ENCODE results near the gene TMEM41B.
"Not testable (repeated sequence)": the region's sequence is repeated elsewhere in the genome, so short reads cannot be mapped to it uniquely, and the experiment has no call there.

The TMEM41B gene

GRCh38 chr11:9314291-9315077, at the start of gene TMEM41B:
TMEM41B (minus strand) TSS chr11:9314593; CDS start chr11:9314441, 152 bp downstream.
- DNase-seq (ENCODE audit: low read depth): peak; percentile 99

GRCh38 chr11:9362393-9362863, 48.0 kb upstream of the TMEM41B start:
- DNase-seq (ENCODE audit: low read depth): no peak

GRCh38 chr11:9360862-9361622, 46.6 kb upstream of the TMEM41B start:
- DNase-seq (ENCODE audit: low read depth): not testable (repeated sequence)

GRCh38 chr11:9357041-9357440, 42.6 kb upstream of the TMEM41B start:
- DNase-seq (ENCODE audit: low read depth): no peak

GRCh38 chr11:9351321-9351881, 37.0 kb upstream of the TMEM41B start:
- no peak for DNase-seq (ENCODE audit: low read depth)

- not testable (repeated sequence) for DNase-seq (ENCODE audit: low read depth)
Measured at GRCh38 chr11:9347779-9348178, 33.4 kb upstream of the TMEM41B start.

DNA sequence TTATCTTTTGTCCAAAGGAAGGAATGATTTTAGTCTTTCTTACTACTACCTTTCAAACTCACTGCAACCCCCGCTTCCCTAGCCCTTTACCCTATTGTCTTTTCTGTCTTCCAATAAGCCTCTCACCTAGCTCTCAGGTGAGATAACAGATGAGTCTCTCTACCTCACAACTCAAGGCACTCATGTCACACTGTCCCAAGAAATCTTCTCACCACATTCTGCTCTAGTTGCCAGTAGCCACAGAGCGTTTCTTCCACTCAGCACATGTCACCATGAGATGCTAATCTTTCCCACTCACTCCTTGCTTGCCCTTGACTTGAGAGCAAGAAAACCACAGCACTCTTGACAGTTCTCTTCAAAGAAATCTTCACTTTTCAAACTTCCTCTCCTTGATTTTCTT, 32.7 kb upstream of the TMEM41B start:
- DNase-seq (ENCODE audit: low read depth): no peak

- no peak for DNase-seq (ENCODE audit: low read depth)
Measured at GRCh38 chr11:9344061-9344680, 29.8 kb upstream of the TMEM41B start.

DNA sequence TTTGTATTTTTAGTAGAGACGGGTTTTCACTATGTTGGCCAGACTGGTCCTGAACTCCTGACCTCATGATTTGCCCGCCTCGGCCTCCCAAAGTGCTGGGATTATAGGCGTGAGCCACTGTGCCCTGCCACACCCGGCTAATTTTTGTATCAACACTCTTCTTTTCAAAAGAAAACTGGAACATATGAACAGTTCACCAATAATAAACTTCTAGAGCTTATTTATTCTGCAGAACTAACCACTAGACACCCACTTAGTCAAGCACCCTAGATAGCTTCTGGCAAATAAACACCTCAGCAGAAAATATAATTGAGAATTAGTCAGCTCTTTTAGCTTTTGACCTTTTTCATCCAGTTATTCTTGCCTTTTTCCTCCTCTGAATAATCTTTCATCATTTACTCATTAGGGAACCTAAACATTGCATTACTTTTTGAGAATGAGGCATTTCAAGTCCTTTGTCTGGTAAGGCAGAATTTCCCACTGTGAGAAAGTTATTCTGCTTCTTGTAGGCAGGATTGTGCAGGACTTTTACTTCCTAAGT, 27.3 kb upstream of the TMEM41B start:
- no peak for DNase-seq (ENCODE audit: low read depth)

DNA sequence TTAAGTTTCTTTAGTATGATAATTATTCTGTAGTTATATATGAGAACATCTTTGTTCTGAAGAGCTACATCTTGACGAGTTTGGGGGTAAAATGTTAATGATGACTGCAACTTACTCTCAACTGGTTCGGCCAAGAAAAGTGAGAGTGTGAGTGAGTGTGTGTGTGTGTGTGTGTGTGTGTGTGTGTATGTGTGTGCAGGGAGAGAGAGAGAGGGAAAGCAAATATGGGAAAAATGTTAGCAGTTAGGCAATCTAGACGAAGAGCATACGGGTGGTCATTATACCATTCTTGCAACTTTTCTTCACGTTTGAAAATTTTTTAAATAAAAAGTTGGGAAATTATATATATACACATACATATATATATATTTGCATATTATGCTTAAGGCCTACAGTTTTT, 18.3 kb upstream of the TMEM41B start:
- no peak for DNase-seq (ENCODE audit: low read depth)

GRCh38 chr11:9330387-9331384, 16.3 kb upstream of the TMEM41B start:
- DNase-seq (ENCODE audit: low read depth): no peak

GRCh38 chr11:9320047-9320446, 5.7 kb upstream of the TMEM41B start:
- DNase-seq (ENCODE audit: low read depth): no peak

DNA sequence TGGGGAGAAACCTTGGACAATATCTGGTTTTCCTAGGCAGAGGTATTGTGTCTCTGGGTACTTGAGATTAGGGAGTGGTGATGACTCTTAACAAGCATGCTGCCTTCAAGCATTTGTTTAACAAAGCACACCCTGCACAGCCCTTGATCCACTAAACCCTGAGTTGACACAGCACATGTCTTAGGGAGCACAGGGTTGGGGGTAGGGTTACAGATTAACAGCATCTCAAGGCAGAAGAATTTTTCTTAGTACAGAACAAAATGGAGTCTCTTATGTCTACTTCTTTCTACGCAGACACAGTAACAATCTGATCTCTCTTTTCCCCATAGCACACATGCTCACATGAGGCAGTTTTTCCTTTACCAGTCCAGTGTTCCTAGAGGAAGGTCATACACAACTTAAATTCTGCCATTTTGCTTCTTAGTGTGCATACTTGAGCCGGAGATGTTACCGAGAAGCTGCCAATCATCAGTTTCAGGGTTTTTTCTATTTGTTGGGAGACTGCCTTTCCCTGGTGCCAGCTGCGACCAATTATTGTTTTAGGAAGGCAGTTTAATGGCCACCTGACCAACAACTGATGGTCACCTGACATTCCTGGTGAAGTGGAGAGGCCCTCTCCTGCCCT, 5.1 kb upstream of the TMEM41B start:
- DNase-seq (ENCODE audit: low read depth): not testable (repeated sequence)

DNA sequence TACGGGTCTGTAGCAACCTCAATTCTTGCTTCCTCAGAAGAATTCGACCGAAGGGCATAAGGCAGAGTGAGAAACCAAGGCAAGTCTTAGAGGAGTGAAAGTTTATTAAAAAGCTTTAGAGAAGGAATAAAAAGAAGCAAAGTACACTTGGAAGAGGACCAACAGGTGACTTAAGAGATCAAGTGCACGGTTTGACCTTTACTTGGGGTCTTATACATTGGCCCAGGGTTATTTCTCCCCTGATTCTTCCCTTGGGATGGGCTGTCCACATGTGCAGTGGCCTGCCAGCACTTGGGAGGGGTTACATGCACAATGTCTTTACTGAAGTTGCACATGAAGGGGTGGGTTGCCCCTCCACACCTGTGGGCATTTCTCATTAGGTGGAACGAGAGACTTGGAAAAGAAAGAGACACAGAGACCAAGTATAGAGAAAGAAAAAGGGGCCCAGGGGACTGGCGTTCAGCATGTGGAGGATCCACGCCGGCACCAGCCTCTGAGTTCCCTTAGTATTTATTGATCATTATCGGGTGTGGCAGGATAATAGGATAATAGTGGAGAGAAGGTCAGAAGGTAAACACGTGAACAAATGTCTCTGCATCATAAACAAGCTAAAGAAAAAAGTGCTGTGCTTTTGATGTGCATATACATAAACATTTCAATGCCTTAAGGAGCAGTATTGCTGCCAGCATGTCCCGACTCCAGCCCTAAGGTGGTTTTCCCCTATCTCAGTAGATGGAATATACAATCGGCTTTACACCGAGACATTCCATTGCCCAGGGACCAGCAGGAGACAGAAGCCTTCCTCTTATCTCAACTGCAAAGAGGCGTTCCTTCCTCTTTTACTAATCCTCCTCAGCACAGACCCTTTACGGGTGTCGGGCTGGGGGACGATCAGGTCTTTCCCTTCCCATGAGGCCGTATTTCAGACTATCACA, 4.3 kb upstream of the TMEM41B start:
- not testable (repeated sequence) for DNase-seq (ENCODE audit: low read depth)

DNA sequence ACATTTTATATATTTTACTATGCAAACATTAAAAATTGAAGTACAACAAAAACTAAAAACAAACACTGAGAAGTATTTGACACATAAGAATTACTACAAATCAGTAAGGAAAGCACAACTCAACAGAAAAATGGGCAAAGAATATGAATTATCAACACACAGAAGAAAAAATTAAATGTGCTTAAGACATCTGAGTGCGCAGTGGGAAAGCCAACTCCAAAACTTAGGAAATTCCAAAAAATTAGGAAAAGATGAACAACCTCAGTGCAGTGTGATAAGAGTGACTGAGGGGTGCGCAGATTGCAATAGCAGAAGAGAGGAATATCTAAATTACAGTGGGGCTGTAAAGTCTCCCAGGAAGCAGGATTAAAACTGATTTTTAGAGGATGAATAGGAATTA, 1.9 kb upstream of the TMEM41B start:
- no peak for DNase-seq (ENCODE audit: low read depth)

DNA sequence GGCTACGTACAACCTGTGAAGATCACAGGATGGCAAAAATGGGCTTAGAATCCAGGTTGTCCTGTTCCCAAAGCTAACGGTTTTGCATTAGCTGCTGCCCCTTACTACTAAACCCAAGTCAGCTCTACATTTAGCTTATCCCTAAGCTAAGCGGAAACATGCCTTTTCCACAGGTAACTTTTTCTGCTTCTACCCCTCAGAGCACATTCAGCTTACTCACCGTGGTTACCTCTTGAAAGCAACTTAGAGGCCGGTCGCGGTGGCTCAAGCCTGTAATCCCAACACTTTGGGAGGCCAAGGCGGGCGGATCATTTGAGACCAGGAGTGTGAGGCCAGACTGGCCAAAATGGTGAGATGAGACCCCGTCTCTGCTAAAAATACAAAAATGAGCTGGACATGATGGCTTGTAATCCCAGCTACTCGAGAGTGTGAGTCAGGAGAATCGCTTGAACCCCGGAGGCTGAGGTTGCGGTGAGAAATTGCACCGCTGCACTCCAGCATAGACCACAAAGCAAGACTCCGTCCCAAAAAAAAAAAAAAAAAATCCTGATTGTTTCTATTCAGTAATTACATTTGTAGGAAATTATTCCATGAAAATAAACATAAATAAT, 790 bp upstream of the TMEM41B start:
- no peak for DNase-seq (ENCODE audit: low read depth)

GRCh38 chr11:9313648-9314290, 624 bp downstream of the TMEM41B start:
- DNase-seq (ENCODE audit: low read depth): peak; percentile 2

DNA sequence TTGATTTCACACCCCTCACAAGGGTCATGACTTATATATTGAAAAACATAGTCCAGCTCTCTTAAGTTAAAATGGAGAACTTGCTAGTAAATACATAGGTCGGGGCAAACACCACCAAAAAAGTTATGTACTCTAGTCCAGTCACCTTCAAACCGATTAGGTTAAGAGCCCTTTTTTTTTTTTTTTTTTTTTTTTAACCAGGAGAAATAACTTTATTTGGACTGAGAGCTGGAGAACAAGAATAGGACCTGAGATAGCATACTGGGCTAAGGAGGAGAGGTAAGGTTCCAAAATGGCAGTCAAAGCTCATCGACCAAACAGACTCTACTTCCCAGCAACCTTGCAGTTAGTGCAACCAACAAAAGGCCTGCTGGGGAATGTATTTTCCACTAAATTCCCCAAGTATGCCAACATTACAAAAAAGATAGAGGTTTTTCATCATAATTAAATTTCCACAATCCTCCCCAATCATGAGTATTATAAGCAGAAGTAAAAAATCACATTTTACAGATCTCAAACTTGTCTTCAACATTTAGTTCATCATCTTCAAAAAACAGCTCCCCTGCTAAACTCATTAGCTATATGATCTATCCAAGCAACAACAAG, 3.8 kb downstream of the TMEM41B start:
- no peak for DNase-seq (ENCODE audit: low read depth)

Measured in activated T-cell treated with anti-CD3 and anti-CD28 coated beads for 1 hour (primary cell).